NB4 (cell line): ENCODE measurements around the gene PDE4B.

Source experiments
- DNase-seq: peaks from one replicate; pipeline ENCODE4 v3.0.0; 2010; ENCODE audit warnings: low read depth
- H3K4me3 ChIP-seq: one replicate; pipeline ENCODE4 v1.5.1; 2011; ENCODE audit warnings: mild to moderate bottlenecking, low read depth, low read length, moderate library complexity
- CTCF ChIP-seq: IDR thresholded peaks from one replicate; pipeline ENCODE4 v1.5.1; 2012; ENCODE audit warnings: low read depth, low read length
- MAX ChIP-seq: IDR thresholded peaks from 2 replicates; pipeline ENCODE4 v1.6.1; 2011; ENCODE audit warnings: low read depth, low read length
- MYC ChIP-seq: IDR thresholded peaks from 2 replicates; pipeline ENCODE4 v1.6.1; 2011; ENCODE audit warnings: low read depth, low read length
- POLR2A ChIP-seq: IDR thresholded peaks from 2 replicates; pipeline ENCODE4 v1.6.1; 2011; ENCODE audit warnings: mild to moderate bottlenecking; ENCODE audit not compliant: insufficient read length; ENCODE audit errors: extremely low read depth

The PDE4B gene

GRCh38 chr1:66231217-66231616 lies 438.5 kb downstream of the PDE4B start:
- TF ChIP-seq MAX, result no peak
- TF ChIP-seq MYC, result no peak
- no peak for TF ChIP-seq CTCF
- no peak for TF ChIP-seq POLR2A
- H3K4me3 ChIP-seq, result no peak overlapping the region
- DNase-seq, result no peak

GRCh38 chr1:66231681-66232463 lies 439.2 kb downstream of the PDE4B start:
- no peak overlapping the region for H3K4me3 ChIP-seq
- TF ChIP-seq POLR2A (no peak), MYC (no peak), MAX (no peak), CTCF (no peak)
- DNase-seq, result no peak

- no peak for DNase-seq
Observed at GRCh38 chr1:66237042-66237441, 444.3 kb downstream of the PDE4B start.

GRCh38 chr1:66237722-66238479 lies 445.2 kb downstream of the PDE4B start:
- no peak for TF ChIP-seq CTCF
- TF ChIP-seq MAX, result no peak
- no peak for TF ChIP-seq MYC
- no peak for TF ChIP-seq POLR2A
- no peak for DNase-seq

More at GRCh38 chr1:66237042-66237441, 444.3 kb downstream of the PDE4B start:
- no peak for TF ChIP-seq MYC
- TF ChIP-seq CTCF, result no peak
- no peak for TF ChIP-seq POLR2A
- no peak for TF ChIP-seq MAX
- H3K4me3 ChIP-seq, result no peak overlapping the region

GRCh38 chr1:66239834-66240233 lies 447.1 kb downstream of the PDE4B start:
- TF ChIP-seq CTCF (no peak), POLR2A (no peak)
- no peak overlapping the region for H3K4me3 ChIP-seq
- peak; percentile 10 for DNase-seq

More at GRCh38 chr1:66237722-66238479, 445.2 kb downstream of the PDE4B start:
- H3K4me3 ChIP-seq, result no peak overlapping the region
